GM12878 (cell line): ENCODE measurements around the gene DCUN1D3. TPM values are rescaled to one million over a fixed set of nuclear protein-coding genes. Genes with fewer than 3 reads are reported as not detected.
"Not testable (repeated sequence)": the region's sequence is repeated elsewhere in the genome, so short reads cannot be mapped to it uniquely, and the experiment has no call there.

Source experiments
- ATAC-seq: fragments of 200-7000 bp; cut with Tn5 transposase; 3 replicates; pipeline ENCODE4 v1.9.1; 2020; ENCODE audit warnings: mild to moderate bottlenecking, moderate library complexity
- BruUV-seq: library from RNA; stranded (reverse); fragments of 400-500 nt; replicated peaks from 2 replicates; lab custom pipeline; 2021; lab: Mats Ljungman, UMichigan
- CTCF ChIA-PET: fragments of 300-600 bp; sonication (Branson Sonifier 250); formaldehyde crosslinking; extraction: SDS; loops from one replicate; lab custom pipeline; 2021; ENCODE audit warnings: inconsistent platforms; lab: Yijun Ruan, JAX
- POLR2A ChIA-PET: fragments of 350-600 bp; formaldehyde crosslinking; extraction: SDS; loops from one replicate; lab custom pipeline; 2021; ENCODE audit warnings: inconsistent platforms; lab: Charles Lee
- RAD21 ChIA-PET: fragments of 300-600 bp; sonication (Branson Sonifier 250); formaldehyde crosslinking; loops from one replicate; lab custom pipeline; 2023; ENCODE audit warnings: antibody characterized with exemption; ENCODE audit not compliant: unreplicated experiment; lab: Charles Lee
- SMC1A ChIA-PET: fragments of 300-600 bp; sonication (Branson Sonifier 250); formaldehyde crosslinking; loops from one replicate; lab custom pipeline; 2023; ENCODE audit not compliant: unreplicated experiment, uncharacterized antibody; lab: Charles Lee
- DNase-seq: peaks from one replicate; pipeline ENCODE4 v3.0.0-alpha.2; 2011; ENCODE audit warnings: low read depth, low spot score
- FAIRE-seq: peaks from 3 replicates; lab custom pipeline; 2011; peaks lifted over from hg19 to GRCh38; lab: Jason Lieb, UNC
- H2AFZ ChIP-seq: 2 replicates; pipeline ENCODE4 v1.6.0; 2011; ENCODE audit warnings: low read depth, low read length, control low read depth; ENCODE audit not compliant: control insufficient read depth
- H3K27ac ChIP-seq: 2 replicates; pipeline ENCODE4 v1.5.1; 2011; ENCODE audit warnings: control low read depth; ENCODE audit not compliant: control insufficient read depth, insufficient read depth
- H3K27me3 ChIP-seq, 2 experiments: replicated peaks in 1 of 2; 2 replicates each; pipeline versions ENCODE4 v1.6.0 to v1.6.1; 2011; ENCODE audit warnings: low read length in 1 of 2; ENCODE audit not compliant: control insufficient read depth in 2 of 2, insufficient read depth in 2 of 2
- H3K36me3 ChIP-seq, 2 experiments: 2 replicates each; pipeline ENCODE4 v1.5.1; 2011; ENCODE audit warnings: low read length in 1 of 2; ENCODE audit not compliant: control insufficient read depth in 2 of 2, insufficient read depth in 2 of 2
- H3K4me1 ChIP-seq: 2 replicates; pipeline ENCODE4 v1.6.1; 2011; ENCODE audit warnings: mild to moderate bottlenecking, low read length, moderate library complexity, mixed read lengths; ENCODE audit not compliant: control insufficient read depth, insufficient read depth
- H3K4me2 ChIP-seq: 2 replicates; pipeline ENCODE4 v1.6.0; 2011; ENCODE audit warnings: control low read depth; ENCODE audit not compliant: control insufficient read depth, insufficient read depth
- H3K4me3 ChIP-seq: fragments of 200-600 bp; sonication (generic); 2 replicates; pipeline ENCODE4 v1.5.1; 2016
- H3K79me2 ChIP-seq: 2 replicates; pipeline ENCODE4 v1.6.0; 2011; ENCODE audit warnings: low read length; ENCODE audit not compliant: control insufficient read depth, insufficient read depth
- H3K9ac ChIP-seq: 2 replicates; pipeline ENCODE4 v1.8.0; 2011; ENCODE audit warnings: low read length, control low read depth, mixed read lengths; ENCODE audit not compliant: control insufficient read depth, insufficient read depth
- H3K9me3 ChIP-seq: replicated peaks from 3 replicates; pipeline ENCODE4 v1.5.1; 2011; ENCODE audit warnings: mild to moderate bottlenecking, low read length; ENCODE audit not compliant: control insufficient read depth, insufficient read depth
- H4K20me1 ChIP-seq: 2 replicates; pipeline ENCODE4 v1.6.0; 2011; ENCODE audit not compliant: control insufficient read depth, insufficient read depth
- E2F4 ChIP-seq: IDR thresholded peaks from 2 replicates; pipeline ENCODE4 v1.6.1; 2012; ENCODE audit warnings: low read depth, low read length, improper control_type of control experiment
- HDAC6 ChIP-seq: fragments of 200-600 bp; sonication (generic); IDR thresholded peaks from one replicate; pipeline ENCODE4 v1.8.0; 2017; ENCODE audit warnings: antibody characterized with exemption; ENCODE audit not compliant: unreplicated experiment
- HDGF ChIP-seq: fragments of 450-650 bp; IDR thresholded peaks from 2 replicates; pipeline ENCODE4 v1.6.1; 2016; ENCODE audit warnings: antibody characterized with exemption
- KDM1A ChIP-seq: fragments of 200-600 bp; sonication (generic); IDR thresholded peaks from 2 replicates; pipeline ENCODE4 v1.6.1; 2016; ENCODE audit warnings: borderline replicate concordance
- LARP7 ChIP-seq: fragments of 450-650 bp; IDR thresholded peaks from 2 replicates; pipeline ENCODE4 v1.6.1; 2017; ENCODE audit warnings: mild to moderate bottlenecking
- MLLT1 ChIP-seq: fragments of 450-650 bp; IDR thresholded peaks from 2 replicates; pipeline ENCODE4 v1.6.1; 2016; ENCODE audit warnings: mild to moderate bottlenecking
- MTA3 ChIP-seq: IDR thresholded peaks from 2 replicates; pipeline ENCODE4 v1.6.1; 2012; ENCODE audit warnings: low read length, inconsistent platforms, borderline replicate concordance
- MXI1 ChIP-seq: fragments of 150-350 bp; IDR thresholded peaks from 2 replicates; pipeline ENCODE4 v1.6.1; 2011; ENCODE audit warnings: low read depth, mild to moderate bottlenecking, inconsistent platforms, low read length, improper control_type of control experiment
- ZBED1 ChIP-seq: IDR thresholded peaks from 2 replicates; pipeline ENCODE4 v1.6.1; 2016; ENCODE audit warnings: borderline replicate concordance
- ZBTB11 ChIP-seq: fragments of 450-650 bp; formaldehyde crosslinking; IDR thresholded peaks from 2 replicates; pipeline ENCODE4 v1.5.0; 2022; ENCODE audit warnings: mild to moderate bottlenecking, missing genetic modification characterization
- WGBS: methylation state at CpG from one replicate; pipeline ENCODE4 v1.1.6; 2016; ENCODE audit warnings: low lambda C conversion rate; ENCODE audit not compliant: insufficient replicate concordance, insufficient coverage; ENCODE audit errors: missing lambda C conversion rate; 5-methylcytosine and 5-hydroxymethylcytosine counted together
- in situ Hi-C: fragments of 300-500 bp; cut with MboI; formaldehyde crosslinking; loops from 9 replicates; pipeline ENCODE4 v1.14.3; 2018; ENCODE audit warnings: mixed read lengths
- intact Hi-C: fragments of 100-400 bp; cut with micrococcal nuclease; formaldehyde crosslinking; loops from one replicate; pipeline ENCODE4 v1.14.2; 2022; ENCODE audit not compliant: unreplicated experiment
- polyA plus RNA-seq, 11 experiments: library from polyadenylated mRNA; depleted of rRNA in 4 of 11; unstranded in 6 of 11; stranded (reverse) in 5 of 11; fragments of >200 nt; fragmentation: Nextera tagmentation in 4 of 11; fragmentation: Illumina TruSeq in 1 of 11; extraction: Ambion mirVana in 4 of 11; extraction: Trizol in 1 of 11; gene quantifications; 1 replicate in 1 of 11; 2 replicates in 10 of 11; pipeline versions ENCODE4 v1.2.1 to v1.2.3, GENCODE V29; 2011 to 2016; ENCODE audit warnings: inconsistent platforms in 2 of 11, missing spikeins in 2 of 11, low read depth in 1 of 11
- total RNA-seq, 4 experiments: library from RNA; depleted of rRNA in 3 of 4; stranded (reverse); fragments of >200 nt in 3 of 4; fragmentation: Illumina TruSeq in 1 of 4; extraction: Trizol in 1 of 4; gene quantifications; 2 replicates each; pipeline versions ENCODE4 v1.2.1 to v1.2.3, GENCODE V29; 2013 to 2021

DCUN1D3 gene
- total and polyA plus RNA-seq, 10 of the 15 experiments (the other 5 are each of a cell fraction or from before 2014, with no cell fraction given), result 0.47 to 4.5 (median 1.9) TPM

GRCh38 chr16:20806168-20807050 is 93.7 kb downstream of the DCUN1D3 start, which contains the start of the genes ERI2 and REXO5 (continued):
- TF ChIP-seq MXI1 (peak; percentile 50; the same call in 1 of the 2 replicates), MLLT1 (peak; percentile 61), ZBED1 (peak; percentile 45; the same call in 1 of the 2 replicates), LARP7 (peak; percentile 60; the same call in 1 of the 2 replicates), KDM1A (no peak), E2F4 (peak; percentile 98), ZBTB11 (CRISPR knock-in tag) (no peak), MTA3 (no peak), HDGF (no peak), HDAC6 (no peak)

- WGBS, result 30% methylated on average over 12 of the region's 12 CpGs
Observed at GRCh38 chr16:20805684-20806167, 94.4 kb downstream of the DCUN1D3 start.

More at GRCh38 chr16:20805684-20806167, 94.4 kb downstream of the DCUN1D3 start:
- DNase-seq, H3K9me3 ChIP-seq, H4K20me1 ChIP-seq, in situ Hi-C loops, H3K27me3 ChIP-seq, H3K36me3 ChIP-seq, H3K4me1 ChIP-seq, FAIRE-seq: not testable (repeated sequence)
- Histone ChIP-seq H3K9ac (peak overlapping the region; percentile 99), H3K27ac (peak overlapping the region; percentile 94), H3K4me3 (peak overlapping the region; percentile 88), H2AFZ (peak overlapping the region; percentile 95), H3K79me2 (peaks cover 17% of the 10 kb centered on the region), H3K4me2 (peak overlapping the region; percentile 85)
- ChIA-PET CTCF (interaction anchor here (0.6 to 1.7 kb wide), 9 partner anchors 8 to 114 kb away, joined by 3 to 13 read pairs (median 3); partner anchors contain the start of genes DCUN1D3 and LYRM1), RAD21 (interaction anchor here (1.8 kb wide), 1 partner anchor 43 kb away, joined by 11 read pairs; no protein-coding TSS in a partner anchor), POLR2A (interaction anchor here (1.2 to 1.7 kb wide), 2 partner anchors 65 to 138 kb away, joined by 3 to 4 read pairs; no protein-coding TSS in a partner anchor), SMC1A (interaction anchor here (1.3 to 1.8 kb wide), 8 partner anchors 11 to 138 kb away, joined by 3 to 7 read pairs (median 4); partner anchors contain the start of genes LYRM1 and THUMPD1)
- peak; percentile 3 for ATAC-seq
- intact Hi-C loops, result loop anchor here (2.0 to 5.0 kb wide), 3 partner anchors 42 to 95 kb away; partner anchors contain the start of genes DCUN1D3, LYRM1 and THUMPD1
- TSS peak; percentile 89 for BruUV-seq
